UCSD-AML1 (cell line): Measurements from ENCODE around the gene LYPD6B.

Experiments
- DNase-seq: peaks from one replicate; lab custom pipeline; 2025; ENCODE audit not compliant: unreplicated experiment; lab: John Stamatoyannopoulos, UW

Gene LYPD6B

GRCh38 chr2:149037851-149038250 lies 648 bp upstream of the LYPD6B start:
- no peak for DNase-seq

- no peak for DNase-seq
These were observed 770 bp downstream of the LYPD6B start for GRCh38 chr2:149039213-149039724.

- DNase-seq = peak; percentile 39
These were observed 2.0 kb downstream of the LYPD6B start for GRCh38 chr2:149040451-149040850.

GRCh38 chr2:149041482-149041881 lies 3.0 kb downstream of the LYPD6B start:
- DNase-seq = no peak

- DNase-seq = no peak
These were observed 4.4 kb downstream of the LYPD6B start for GRCh38 chr2:149042881-149043280.

- no peak for DNase-seq
These were observed 6.0 kb downstream of the LYPD6B start for GRCh38 chr2:149044500-149044899.

- DNase-seq = no peak
These were observed 8.6 kb downstream of the LYPD6B start for GRCh38 chr2:149047118-149047517.

- DNase-seq = no peak
These were observed 10.6 kb downstream of the LYPD6B start for GRCh38 chr2:149049142-149049541.

- DNase-seq = no peak
These were observed 11.7 kb downstream of the LYPD6B start for GRCh38 chr2:149050188-149050587.

GRCh38 chr2:149055751-149056150 lies 17.3 kb downstream of the LYPD6B start:
- DNase-seq = no peak

- DNase-seq = no peak
These were observed 18.2 kb downstream of the LYPD6B start for GRCh38 chr2:149056541-149057255.

GRCh38 chr2:149057401-149057800 lies 18.9 kb downstream of the LYPD6B start:
- DNase-seq = no peak

- no peak for DNase-seq
These were observed 20.4 kb downstream of the LYPD6B start for GRCh38 chr2:149058936-149059335.

- no peak for DNase-seq
These were observed 21.3 kb downstream of the LYPD6B start for GRCh38 chr2:149059822-149060221.

- no peak for DNase-seq
These were observed 22.7 kb downstream of the LYPD6B start for GRCh38 chr2:149061133-149061745.

GRCh38 chr2:149062531-149062930 lies 24.0 kb downstream of the LYPD6B start:
- DNase-seq = no peak

GRCh38 chr2:149063177-149063576 lies 24.7 kb downstream of the LYPD6B start:
- no peak for DNase-seq

GRCh38 chr2:149064365-149064841 lies 25.9 kb downstream of the LYPD6B start:
- DNase-seq = no peak

GRCh38 chr2:149064856-149065630 lies 26.5 kb downstream of the LYPD6B start:
- DNase-seq = no peak

GRCh38 chr2:149068225-149068995 lies 29.9 kb downstream of the LYPD6B start:
- DNase-seq = no peak
